ENCODE results near the gene HMGXB3. TPM values are rescaled to one million over a fixed set of nuclear protein-coding genes. Genes with fewer than 3 reads are reported as not detected.

HMGXB3 gene
- 10 to 100 TPM; 24.3 to 32.1 (median 28.1) TPM for total RNA-seq
- 10 to 100 TPM; 14.1 to 30.4 TPM for polyA plus RNA-seq
- long read RNA-seq, donor 1, partial matches to known transcripts = 26 of 34 reads
- long read RNA-seq, donor 1, other reads (novel, unspliced or antisense) = 8 of 34 reads
- long read RNA-seq, donor 2, full-length matches to known transcripts = 1 of 1 reads
- long read RNA-seq, donor 2, partial matches to known transcripts = 0 of 1 reads
- long read RNA-seq, donor 2, other reads (novel, unspliced or antisense) = 0 of 1 reads
- long read RNA-seq, donor 3, full-length matches to known transcripts = 24 of 51 reads
- long read RNA-seq, donor 3, partial matches to known transcripts = 17 of 51 reads
- long read RNA-seq, donor 3, other reads (novel, unspliced or antisense) = 10 of 51 reads

DNA sequence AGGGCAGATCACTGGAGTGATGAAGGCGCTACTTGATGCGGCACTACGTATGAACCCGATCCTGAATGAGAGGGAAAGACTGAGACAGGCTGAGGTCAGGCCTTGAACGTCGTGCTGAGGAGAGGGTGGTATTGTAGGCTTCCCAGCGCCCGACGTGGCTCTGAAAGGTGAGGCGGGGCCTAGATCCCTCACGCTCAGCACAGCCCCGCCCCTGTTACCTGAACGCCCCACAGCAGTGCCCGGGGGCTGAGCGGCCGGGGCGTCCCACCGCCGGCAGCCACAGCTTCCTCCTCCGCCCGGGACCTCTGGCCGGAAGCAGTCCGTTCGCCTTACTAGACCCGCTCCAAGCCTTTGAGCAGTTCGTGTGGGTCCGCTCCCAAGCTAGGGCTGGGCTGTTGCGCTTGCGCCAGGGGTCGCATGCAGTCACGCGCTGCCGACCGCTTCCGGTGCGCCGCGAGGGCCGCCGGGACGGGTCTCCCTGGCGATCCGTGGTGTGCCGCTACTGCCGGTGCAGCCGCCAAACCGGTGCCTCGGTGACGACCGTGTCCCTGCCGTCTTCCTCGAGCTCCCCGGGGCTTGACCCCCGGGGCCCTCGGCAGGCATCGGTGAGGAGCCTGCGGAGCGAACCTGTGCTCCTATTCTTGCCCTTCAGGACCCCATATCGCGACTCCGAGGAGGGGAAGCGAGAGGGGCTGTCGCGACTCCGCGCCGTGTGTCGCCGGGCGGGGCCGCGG, at the start of gene HMGXB3, which contains the start of gene TIGD6:
HMGXB3 (plus strand) TSS at position 484 of the 734 bp plus-strand sequence. CDS start 4,114 bp downstream, outside the sequence.
TIGD6 (minus strand) TSS at position 399 of the 734 bp plus-strand sequence. CDS start 4,306 bp downstream, outside the sequence.
- Histone ChIP-seq H3K4me3 (peak within 1 kb of the TSS; percentile 99), H3K27ac (peak within 1 kb of the TSS; percentile 81 to 86), H3K27me3 (no peaks in the 10 kb centered on the region), H3K9me3 (no peaks in the 10 kb centered on the region), H3K4me1 (ENCODE audit: insufficient read depth) (peaks cover 4% of the 10 kb centered on the region), H3K36me3 (no peaks in the 10 kb centered on the region)
- TF ChIP-seq, protein P1, sequence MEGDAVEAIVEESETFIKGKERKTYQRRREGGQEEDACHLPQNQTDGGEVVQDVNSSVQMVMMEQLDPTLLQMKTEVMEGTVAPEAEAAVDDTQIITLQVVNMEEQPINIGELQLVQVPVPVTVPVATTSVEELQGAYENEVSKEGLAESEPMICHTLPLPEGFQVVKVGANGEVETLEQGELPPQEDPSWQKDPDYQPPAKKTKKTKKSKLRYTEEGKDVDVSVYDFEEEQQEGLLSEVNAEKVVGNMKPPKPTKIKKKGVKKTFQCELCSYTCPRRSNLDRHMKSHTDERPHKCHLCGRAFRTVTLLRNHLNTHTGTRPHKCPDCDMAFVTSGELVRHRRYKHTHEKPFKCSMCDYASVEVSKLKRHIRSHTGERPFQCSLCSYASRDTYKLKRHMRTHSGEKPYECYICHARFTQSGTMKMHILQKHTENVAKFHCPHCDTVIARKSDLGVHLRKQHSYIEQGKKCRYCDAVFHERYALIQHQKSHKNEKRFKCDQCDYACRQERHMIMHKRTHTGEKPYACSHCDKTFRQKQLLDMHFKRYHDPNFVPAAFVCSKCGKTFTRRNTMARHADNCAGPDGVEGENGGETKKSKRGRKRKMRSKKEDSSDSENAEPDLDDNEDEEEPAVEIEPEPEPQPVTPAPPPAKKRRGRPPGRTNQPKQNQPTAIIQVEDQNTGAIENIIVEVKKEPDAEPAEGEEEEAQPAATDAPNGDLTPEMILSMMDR (IDR thresholded peaks at IDR 0.05) = peak in 1 of 3 donors; percentile 15
- TF ChIP-seq POLR2A (IDR thresholded peaks at IDR 0.05) (peak; percentile 67), EP300 (IDR thresholded peaks at IDR 0.05) (no peak)
- DNase-seq = peak; percentile 91 to 96 (median 92)
- WGBS, 3 donors = 0 to 2% (median 0%) methylated on average over 59 to 72 of the region's 72 CpGs
- intact Hi-C loops (cut with DNase I) = loop anchor here in 1 of 4 donors (10.0 kb wide), 1 partner anchor 214 kb away; no protein-coding TSS in a partner anchor

DNA sequence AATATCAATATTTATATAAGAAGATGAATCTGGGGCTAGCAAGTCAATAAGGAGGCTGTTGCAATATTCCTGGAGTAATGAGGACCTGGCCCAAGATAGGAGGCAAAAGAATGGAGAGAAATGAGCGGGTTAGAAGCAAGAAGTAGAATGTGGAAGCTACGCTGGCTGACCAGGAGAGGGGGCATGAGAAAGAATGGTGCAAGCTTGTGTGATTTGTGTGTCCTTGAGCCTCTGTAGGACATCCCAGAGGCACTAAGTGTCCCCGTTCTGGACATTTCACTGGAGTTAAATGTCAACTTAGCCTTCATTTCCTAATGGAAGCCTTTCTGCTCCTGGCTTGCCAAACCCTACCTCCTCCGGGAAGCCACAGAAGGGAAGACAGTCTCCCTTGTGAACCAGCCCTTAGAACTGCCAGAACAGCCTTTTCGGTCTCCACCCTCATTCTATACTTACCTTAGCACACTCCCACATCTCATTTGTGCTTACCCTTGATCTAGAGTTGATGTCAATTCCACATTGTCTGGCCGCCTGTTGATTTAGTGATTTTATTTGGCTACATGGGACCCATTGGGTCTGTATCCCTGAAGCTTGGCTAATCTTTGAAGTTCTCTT, 49.3 kb upstream of the HMGXB3 start:
- Histone ChIP-seq H3K27me3 (no peaks in the 10 kb centered on the region), H3K4me3 (no peak overlapping the region), H3K27ac (no peak overlapping the region), H3K4me1 (ENCODE audit: insufficient read depth) (no peaks in the 10 kb centered on the region), H3K36me3 (no peaks in the 10 kb centered on the region), H3K9me3 (no peaks in the 10 kb centered on the region)
- 70 to 84% (median 84%) methylated on average over 6 of the region's 6 CpGs for WGBS, 3 donors
- DNase-seq = no peak
- TF ChIP-seq, protein P1 (IDR thresholded peaks at IDR 0.05) = no peak
- TF ChIP-seq EP300 (IDR thresholded peaks at IDR 0.05) (no peak), POLR2A (IDR thresholded peaks at IDR 0.05) (no peak)
- intact Hi-C loops (cut with DNase I) = no loop called here

DNA sequence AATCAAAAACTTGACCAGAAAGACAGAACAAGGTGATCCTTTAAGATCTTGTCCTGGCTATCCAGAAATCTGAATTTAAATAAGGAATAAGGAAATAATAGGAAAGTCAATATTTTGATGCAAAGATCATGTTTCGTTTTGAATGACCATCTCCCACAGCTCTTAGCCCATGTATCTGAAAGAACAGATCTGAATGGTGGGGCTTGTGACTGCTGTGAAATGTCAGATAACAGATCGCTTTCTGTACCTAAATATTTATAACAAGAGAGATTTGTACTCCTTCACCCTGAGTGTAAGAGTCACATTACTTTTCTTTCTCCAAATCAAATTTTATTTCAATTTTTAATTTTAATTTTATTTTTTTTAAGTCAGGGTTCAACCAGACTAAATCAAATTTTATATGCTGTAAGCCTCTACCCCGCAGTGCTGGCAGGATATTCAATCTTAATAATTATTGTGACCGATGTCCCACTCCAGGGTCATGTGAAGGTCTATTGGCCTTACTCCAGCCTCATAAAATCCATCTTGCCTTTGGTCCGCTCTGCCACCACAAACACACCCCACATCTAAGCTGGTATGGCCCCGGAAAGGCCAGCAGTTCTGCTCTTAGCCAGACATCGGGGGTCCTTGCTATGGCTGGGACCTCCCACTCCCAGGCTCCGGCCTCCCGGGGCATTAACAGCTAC, 47.0 kb upstream of the HMGXB3 start:
- Histone ChIP-seq H3K36me3 (no peaks in the 10 kb centered on the region), H3K4me1 (ENCODE audit: insufficient read depth) (no peaks in the 10 kb centered on the region), H3K4me3 (no peak overlapping the region), H3K9me3 (no peaks in the 10 kb centered on the region), H3K27ac (no peak overlapping the region), H3K27me3 (no peaks in the 10 kb centered on the region)
- no peak for TF ChIP-seq EP300 (IDR thresholded peaks at IDR 0.05)
- TF ChIP-seq, protein P1 (IDR thresholded peaks at IDR 0.05) = no peak
- no peak for TF ChIP-seq POLR2A (IDR thresholded peaks at IDR 0.05)
- intact Hi-C loops (cut with DNase I) = no loop called here
- 77 to 83% (median 79%) methylated on average over 9 of the region's 9 CpGs for WGBS, 3 donors
- no peak for DNase-seq

DNA sequence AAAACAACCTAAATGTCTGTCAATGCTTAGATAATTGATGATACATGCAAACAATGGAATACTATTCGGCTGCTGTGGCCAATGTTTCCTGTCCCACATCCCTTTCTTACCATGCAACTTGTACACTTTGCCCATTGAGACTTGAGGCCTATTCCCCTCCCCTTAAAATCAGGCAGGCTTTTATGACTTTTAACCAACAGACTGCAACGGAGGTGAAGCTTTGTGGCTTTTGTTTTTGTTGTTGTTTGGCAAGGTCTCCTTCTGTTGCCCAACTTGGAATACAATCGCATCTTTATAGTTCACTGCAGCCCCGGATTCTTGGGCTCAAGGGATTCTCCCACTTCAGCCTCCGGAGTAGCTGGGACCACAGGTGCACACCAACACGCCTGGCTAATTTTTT, 45.7 kb upstream of the HMGXB3 start:
- H3K4me3 ChIP-seq = no peak overlapping the region

More for the DNA sequence above, 45.7 kb upstream of the HMGXB3 start:
- H3K4me1 ChIP-seq (ENCODE audit: insufficient read depth) = peaks cover 3% of the 10 kb centered on the region
- H3K36me3 ChIP-seq = no peaks in the 10 kb centered on the region
- DNase-seq = no peak
- no peak for TF ChIP-seq EP300 (IDR thresholded peaks at IDR 0.05)
- TF ChIP-seq, protein P1 (IDR thresholded peaks at IDR 0.05) = no peak
- TF ChIP-seq POLR2A (IDR thresholded peaks at IDR 0.05) = no peak
- intact Hi-C loops (cut with DNase I) = no loop called here
- no peaks in the 10 kb centered on the region for H3K27me3 ChIP-seq
- WGBS, 3 donors = 77 to 82% (median 80%) methylated on average over 6 of the region's 6 CpGs
- no peak overlapping the region for H3K27ac ChIP-seq
- no peaks in the 10 kb centered on the region for H3K9me3 ChIP-seq

All from ovary (tissue), 10 donors.